Measurements from ENCODE around the gene PID1. TPM values are rescaled to one million over a fixed set of nuclear protein-coding genes. Genes with fewer than 3 reads are reported as not detected.

Gene PID1
- total RNA-seq, 1 donor from 2014 or later = not detected

- no peaks in the 10 kb centered on the region for H3K27me3 Mint-ChIP-seq
- H3K27ac Mint-ChIP-seq = no peak overlapping the region
- DNase-seq = no peak
- H3K36me3 Mint-ChIP-seq (ENCODE audit: low read depth) = no peaks in the 10 kb centered on the region
- no peaks in the 10 kb centered on the region for H3K4me1 Mint-ChIP-seq
- POLR2A ChIA-PET = no interaction called here
- TF ChIP-seq, protein P1, sequence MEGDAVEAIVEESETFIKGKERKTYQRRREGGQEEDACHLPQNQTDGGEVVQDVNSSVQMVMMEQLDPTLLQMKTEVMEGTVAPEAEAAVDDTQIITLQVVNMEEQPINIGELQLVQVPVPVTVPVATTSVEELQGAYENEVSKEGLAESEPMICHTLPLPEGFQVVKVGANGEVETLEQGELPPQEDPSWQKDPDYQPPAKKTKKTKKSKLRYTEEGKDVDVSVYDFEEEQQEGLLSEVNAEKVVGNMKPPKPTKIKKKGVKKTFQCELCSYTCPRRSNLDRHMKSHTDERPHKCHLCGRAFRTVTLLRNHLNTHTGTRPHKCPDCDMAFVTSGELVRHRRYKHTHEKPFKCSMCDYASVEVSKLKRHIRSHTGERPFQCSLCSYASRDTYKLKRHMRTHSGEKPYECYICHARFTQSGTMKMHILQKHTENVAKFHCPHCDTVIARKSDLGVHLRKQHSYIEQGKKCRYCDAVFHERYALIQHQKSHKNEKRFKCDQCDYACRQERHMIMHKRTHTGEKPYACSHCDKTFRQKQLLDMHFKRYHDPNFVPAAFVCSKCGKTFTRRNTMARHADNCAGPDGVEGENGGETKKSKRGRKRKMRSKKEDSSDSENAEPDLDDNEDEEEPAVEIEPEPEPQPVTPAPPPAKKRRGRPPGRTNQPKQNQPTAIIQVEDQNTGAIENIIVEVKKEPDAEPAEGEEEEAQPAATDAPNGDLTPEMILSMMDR (IDR thresholded peaks at IDR 0.05) = no peak
- intact Hi-C loops (cut with micrococcal nuclease) = no loop called here
- peaks cover 2% of the 10 kb centered on the region for H3K9me3 Mint-ChIP-seq
- H3K4me3 Mint-ChIP-seq = no peak overlapping the region
- no peak for ATAC-seq (ENCODE audit: low read depth)
- CTCF ChIA-PET = no interaction called here
Observed at GRCh38 chr2:229173825-229174359, 97.2 kb downstream of the PID1 start.

- no peaks in the 10 kb centered on the region for H3K9me3 Mint-ChIP-seq
- intact Hi-C loops (cut with micrococcal nuclease) = no loop called here
- DNase-seq (no peak), ATAC-seq (ENCODE audit: low read depth) (no peak)
- H3K4me1 Mint-ChIP-seq = no peaks in the 10 kb centered on the region
- CTCF ChIA-PET = no interaction called here
- no peak overlapping the region for H3K4me3 Mint-ChIP-seq
- H3K36me3 Mint-ChIP-seq (ENCODE audit: low read depth) = no peaks in the 10 kb centered on the region
- TF ChIP-seq, protein P1 (IDR thresholded peaks at IDR 0.05) = no peak
- POLR2A ChIA-PET = no interaction called here
- H3K27me3 Mint-ChIP-seq = no peaks in the 10 kb centered on the region
- H3K27ac Mint-ChIP-seq = no peak overlapping the region
Observed at GRCh38 chr2:229170916-229171315, 100.2 kb downstream of the PID1 start.

DNA sequence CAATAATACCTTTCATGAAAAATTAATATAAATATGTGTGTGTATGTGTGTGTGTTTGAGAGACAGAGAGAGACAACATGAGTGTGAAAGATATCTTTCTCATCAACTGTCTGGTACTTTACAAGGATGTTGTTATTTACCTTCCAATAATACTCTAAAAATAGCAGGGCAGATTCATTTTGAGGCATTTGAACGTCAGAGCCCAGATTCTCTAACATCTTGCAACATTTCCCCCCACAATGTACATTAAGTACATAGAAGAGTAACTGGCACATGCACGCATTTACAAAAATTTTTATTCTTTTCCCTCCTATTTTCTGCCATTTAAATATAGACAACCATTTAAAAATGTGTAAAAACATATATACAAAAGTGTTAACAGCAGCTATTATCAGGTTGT, 100.9 kb downstream of the PID1 start:
- H3K9me3 Mint-ChIP-seq = no peaks in the 10 kb centered on the region
- CTCF ChIA-PET = no interaction called here
- no peak overlapping the region for H3K4me3 Mint-ChIP-seq
- H3K36me3 Mint-ChIP-seq (ENCODE audit: low read depth) = no peaks in the 10 kb centered on the region
- H3K4me1 Mint-ChIP-seq = no peaks in the 10 kb centered on the region
- H3K27ac Mint-ChIP-seq = no peak overlapping the region
- TF ChIP-seq, protein P1 (IDR thresholded peaks at IDR 0.05) = no peak
- intact Hi-C loops (cut with micrococcal nuclease) = no loop called here
- ATAC-seq (ENCODE audit: low read depth) (no peak), DNase-seq (no peak)
- POLR2A ChIA-PET = no interaction called here
- H3K27me3 Mint-ChIP-seq = no peaks in the 10 kb centered on the region

DNA sequence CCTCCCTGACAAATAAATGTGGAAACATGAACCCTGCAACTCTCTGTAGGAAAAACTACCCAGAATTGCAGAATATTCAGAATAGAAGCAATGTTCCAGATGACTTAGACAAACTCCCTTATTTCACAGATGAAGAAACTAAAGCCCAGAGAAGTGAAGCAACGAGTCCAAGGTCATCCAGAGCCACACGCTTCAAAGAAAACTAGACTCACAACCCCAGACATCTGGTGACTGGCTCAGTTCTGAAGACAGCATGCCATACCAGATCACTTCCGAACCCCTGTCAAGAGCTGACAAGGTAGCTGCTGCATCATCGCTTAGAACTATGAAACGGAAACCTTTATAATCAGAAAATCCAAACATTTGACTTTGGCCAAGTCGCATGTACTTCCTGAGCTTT, 101.3 kb downstream of the PID1 start:
- TF ChIP-seq, protein P1 (IDR thresholded peaks at IDR 0.05) = no peak
- ChIA-PET CTCF (no interaction called here), POLR2A (no interaction called here)
- Mint-ChIP-seq H3K4me1 (no peaks in the 10 kb centered on the region), H3K4me3 (no peak overlapping the region), H3K27ac (no peak overlapping the region), H3K27me3 (no peaks in the 10 kb centered on the region), H3K9me3 (no peaks in the 10 kb centered on the region), H3K36me3 (ENCODE audit: low read depth) (no peaks in the 10 kb centered on the region)
- intact Hi-C loops (cut with micrococcal nuclease) = no loop called here
- ATAC-seq (ENCODE audit: low read depth) = no peak
- no peak for DNase-seq

DNA sequence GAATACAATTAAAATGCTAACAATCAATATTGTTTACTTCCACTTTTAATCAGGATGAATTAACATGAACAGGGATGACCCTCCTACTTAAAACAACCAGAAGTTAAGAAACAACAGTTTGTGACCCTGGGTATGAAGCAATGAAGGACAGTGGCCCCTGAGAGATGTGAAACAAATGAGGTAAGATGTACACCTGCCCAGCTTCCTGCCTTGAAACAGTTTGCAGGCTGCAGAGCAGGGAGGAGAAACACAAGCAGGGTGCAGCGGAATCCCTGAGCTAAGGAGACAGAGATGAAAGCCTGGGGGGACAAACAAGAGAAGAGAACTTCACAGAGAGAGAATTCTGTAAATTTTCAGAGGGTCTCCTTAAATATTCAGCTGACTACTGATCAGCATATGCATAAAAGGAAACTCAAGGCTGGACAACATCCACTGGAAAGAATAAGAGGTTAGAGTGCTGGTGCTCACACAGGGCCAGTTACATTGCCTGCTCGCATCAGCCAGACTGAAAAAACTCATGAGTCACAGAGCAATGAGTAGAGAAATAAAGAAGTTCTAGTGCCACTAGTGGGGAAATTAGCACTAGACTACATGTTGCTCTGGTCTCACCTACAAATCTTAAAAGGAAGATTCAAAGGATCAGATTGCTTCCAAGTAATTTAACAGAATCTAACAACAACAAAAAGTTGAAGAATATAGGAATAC, 106.4 kb downstream of the PID1 start:
- Mint-ChIP-seq H3K4me1 (no peaks in the 10 kb centered on the region), H3K36me3 (ENCODE audit: low read depth) (no peaks in the 10 kb centered on the region), H3K27me3 (no peaks in the 10 kb centered on the region), H3K27ac (no peak overlapping the region), H3K9me3 (no peaks in the 10 kb centered on the region), H3K4me3 (no peak overlapping the region)
- intact Hi-C loops (cut with micrococcal nuclease) = no loop called here
- DNase-seq = no peak
- TF ChIP-seq, protein P1 (IDR thresholded peaks at IDR 0.05) = no peak
- CTCF ChIA-PET = no interaction called here
- ATAC-seq (ENCODE audit: low read depth) = no peak
- POLR2A ChIA-PET = no interaction called here

Data from activated B cell treated with CpG ODN at 0.5 μM for 24 hours (primary cell).